ENCODE results near the gene EEF1AKMT3. TPM values are rescaled to one million over a fixed set of nuclear protein-coding genes. Genes with fewer than 3 reads are reported as not detected.

The EEF1AKMT3 gene
- total RNA-seq, 1 experiment from 2014 or later: 5.0 TPM

DNA sequence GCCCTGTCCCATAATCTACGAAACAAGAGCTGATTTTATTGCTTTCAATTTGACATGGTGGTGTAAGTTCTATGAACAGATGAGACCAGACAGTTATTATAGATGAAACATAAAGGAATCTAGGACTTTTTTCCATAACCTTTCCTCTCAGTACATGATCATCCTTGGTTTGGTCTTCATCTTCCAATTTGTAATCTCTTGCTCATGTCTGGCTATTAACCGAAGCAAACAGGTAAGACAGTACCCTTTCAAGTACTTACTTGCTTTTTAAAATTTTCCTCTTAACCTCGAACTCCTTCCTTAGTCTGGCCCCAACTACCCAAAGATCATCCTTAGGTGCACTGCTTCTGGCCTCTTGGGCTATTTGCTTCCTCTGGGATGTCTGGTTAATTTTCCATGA, 26.4 kb upstream of the EEF1AKMT3 start:
- H3K4me1 ChIP-seq: peaks cover 14% of the 10 kb centered on the region
- Mint-ChIP-seq H3K36me3 (ENCODE audit: insufficient read depth, unreplicated experiment) (peaks cover 67% of the 10 kb centered on the region), H3K9me3 (ENCODE audit: unreplicated experiment) (no peaks in the 10 kb centered on the region), H3K4me1 (ENCODE audit: low read depth, unreplicated experiment) (peaks cover 20% of the 10 kb centered on the region), H3K27me3 (ENCODE audit: insufficient read depth, unreplicated experiment) (peaks cover under 1% of the 10 kb centered on the region), H3K4me3 (ENCODE audit: unreplicated experiment) (peak overlapping the region; percentile 96), H3K27ac (ENCODE audit: unreplicated experiment) (peak overlapping the region; percentile 98)
- intact Hi-C loops (cut with micrococcal nuclease; ENCODE audit: unreplicated experiment): no loop called here
- H3K9me3 ChIP-seq: no peaks in the 10 kb centered on the region
- peak overlapping the region; percentile 64 for H3K4me3 ChIP-seq (ENCODE audit: low read depth, low read length)
- H3K36me3 ChIP-seq (ENCODE audit: control insufficient read depth, insufficient read depth, low read length): peaks cover 3% of the 10 kb centered on the region; the same call in 1 of the 2 replicates
- POLR2A ChIA-PET: no interaction called here
- CTCF ChIA-PET: interaction anchor here (0.6 kb wide), 1 partner anchor 1410 kb away, joined by 5 read pairs; no protein-coding TSS in a partner anchor
- no peaks in the 10 kb centered on the region for H3K27me3 ChIP-seq (replicated peaks; ENCODE audit: control insufficient read depth, insufficient read depth, low read length)
- DNase-seq: no peak
- BruUV-seq (replicated peaks): no TSS peak
- TF ChIP-seq, protein P1, sequence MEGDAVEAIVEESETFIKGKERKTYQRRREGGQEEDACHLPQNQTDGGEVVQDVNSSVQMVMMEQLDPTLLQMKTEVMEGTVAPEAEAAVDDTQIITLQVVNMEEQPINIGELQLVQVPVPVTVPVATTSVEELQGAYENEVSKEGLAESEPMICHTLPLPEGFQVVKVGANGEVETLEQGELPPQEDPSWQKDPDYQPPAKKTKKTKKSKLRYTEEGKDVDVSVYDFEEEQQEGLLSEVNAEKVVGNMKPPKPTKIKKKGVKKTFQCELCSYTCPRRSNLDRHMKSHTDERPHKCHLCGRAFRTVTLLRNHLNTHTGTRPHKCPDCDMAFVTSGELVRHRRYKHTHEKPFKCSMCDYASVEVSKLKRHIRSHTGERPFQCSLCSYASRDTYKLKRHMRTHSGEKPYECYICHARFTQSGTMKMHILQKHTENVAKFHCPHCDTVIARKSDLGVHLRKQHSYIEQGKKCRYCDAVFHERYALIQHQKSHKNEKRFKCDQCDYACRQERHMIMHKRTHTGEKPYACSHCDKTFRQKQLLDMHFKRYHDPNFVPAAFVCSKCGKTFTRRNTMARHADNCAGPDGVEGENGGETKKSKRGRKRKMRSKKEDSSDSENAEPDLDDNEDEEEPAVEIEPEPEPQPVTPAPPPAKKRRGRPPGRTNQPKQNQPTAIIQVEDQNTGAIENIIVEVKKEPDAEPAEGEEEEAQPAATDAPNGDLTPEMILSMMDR (IDR thresholded peaks at IDR 0.05; ENCODE audit: insufficient read depth in 1 of 2, low read depth in 1 of 2, low read length in 1 of 2, severe bottlenecking in 1 of 2, unreplicated experiment in 1 of 2): no peak

DNA sequence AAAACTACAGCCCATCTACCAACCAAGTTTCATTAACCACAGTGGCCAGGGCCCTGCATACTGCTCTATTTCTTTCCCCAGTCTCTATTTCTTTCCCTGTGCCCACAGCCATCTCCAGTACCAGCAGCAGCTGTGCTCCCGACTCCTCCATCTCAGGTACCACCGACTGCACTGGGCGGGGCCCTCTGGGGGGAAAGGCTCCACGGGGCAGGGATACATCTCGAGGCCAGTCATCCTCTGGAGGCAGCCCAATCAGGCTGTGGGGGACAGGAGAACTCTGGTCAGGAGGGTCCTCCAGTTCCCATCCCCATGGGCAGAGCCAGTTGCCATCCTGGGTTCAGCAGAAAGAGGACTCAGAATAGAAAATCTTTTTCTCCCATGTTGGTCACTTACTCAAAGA, 23.4 kb upstream of the EEF1AKMT3 start:
- Mint-ChIP-seq H3K4me1 (ENCODE audit: low read depth, unreplicated experiment) (peaks cover 29% of the 10 kb centered on the region), H3K9me3 (ENCODE audit: unreplicated experiment) (no peaks in the 10 kb centered on the region), H3K4me3 (ENCODE audit: unreplicated experiment) (no peak overlapping the region), H3K36me3 (ENCODE audit: insufficient read depth, unreplicated experiment) (peaks cover 87% of the 10 kb centered on the region), H3K27me3 (ENCODE audit: insufficient read depth, unreplicated experiment) (no peaks in the 10 kb centered on the region), H3K27ac (ENCODE audit: unreplicated experiment) (no peak overlapping the region)
- no peak overlapping the region for H3K4me3 ChIP-seq (ENCODE audit: low read depth, low read length)
- TF ChIP-seq, protein P1 (IDR thresholded peaks at IDR 0.05; ENCODE audit: insufficient read depth in 1 of 2, low read depth in 1 of 2, low read length in 1 of 2, severe bottlenecking in 1 of 2, unreplicated experiment in 1 of 2): no peak
- ChIA-PET POLR2A (no interaction called here), CTCF (no interaction called here)
- peaks cover 3% of the 10 kb centered on the region; the same call in 1 of the 2 replicates for H3K36me3 ChIP-seq (ENCODE audit: control insufficient read depth, insufficient read depth, low read length)
- BruUV-seq (replicated peaks): TSS peak; percentile 0
- H3K9me3 ChIP-seq: no peaks in the 10 kb centered on the region
- H3K4me1 ChIP-seq: peaks cover 15% of the 10 kb centered on the region
- DNase-seq: no peak
- no peaks in the 10 kb centered on the region for H3K27me3 ChIP-seq (replicated peaks; ENCODE audit: control insufficient read depth, insufficient read depth, low read length)
- intact Hi-C loops (cut with micrococcal nuclease; ENCODE audit: unreplicated experiment): no loop called here

DNA sequence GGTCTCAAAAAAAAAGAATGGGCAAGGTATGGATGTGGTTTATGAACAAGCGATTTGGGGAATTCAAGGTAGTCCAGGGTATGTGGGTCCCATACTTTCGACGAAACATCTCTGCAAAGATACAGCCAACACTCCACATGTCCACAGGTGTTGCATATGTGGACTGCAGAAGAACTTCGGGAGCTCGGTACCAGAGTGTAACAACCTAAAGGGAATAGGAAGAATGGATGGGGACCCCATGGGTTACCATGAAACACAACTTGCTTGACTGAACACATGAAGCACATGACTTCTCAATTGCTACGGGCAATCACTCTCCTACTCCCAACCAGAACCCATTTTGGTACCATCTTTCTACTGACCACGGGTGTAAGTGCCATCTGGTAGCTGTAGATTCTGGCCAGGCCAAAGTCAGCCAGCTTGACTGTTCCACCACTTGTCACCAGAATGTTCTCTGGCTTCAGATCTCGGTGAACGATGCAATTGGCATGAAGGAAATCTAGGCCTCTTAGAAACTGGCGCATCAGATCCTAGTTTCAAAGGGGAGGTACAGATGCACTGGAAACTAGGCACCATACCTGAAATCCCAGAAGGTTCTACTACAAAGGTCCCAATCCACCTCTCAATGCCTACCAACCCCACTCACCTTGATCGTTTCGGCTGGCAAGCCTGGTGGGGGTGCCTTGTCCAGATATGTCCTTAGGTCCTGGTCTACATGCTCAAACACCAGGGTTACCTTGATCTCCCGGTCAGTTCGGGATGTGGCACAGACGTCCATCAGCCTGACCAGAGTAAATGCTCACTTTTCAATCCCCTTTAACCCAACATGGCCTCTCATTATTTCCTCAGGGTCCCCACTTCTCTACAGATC, 21.6 kb upstream of the EEF1AKMT3 start:
- intact Hi-C loops (cut with micrococcal nuclease; ENCODE audit: unreplicated experiment): no loop called here
- Histone ChIP-seq H3K36me3 (ENCODE audit: control insufficient read depth, insufficient read depth, low read length) (peaks cover 3% of the 10 kb centered on the region; the same call in 1 of the 2 replicates), H3K27me3 (replicated peaks; ENCODE audit: control insufficient read depth, insufficient read depth, low read length) (no peaks in the 10 kb centered on the region), H3K4me3 (ENCODE audit: low read depth, low read length) (peak overlapping the region; percentile 83), H3K9me3 (no peaks in the 10 kb centered on the region), H3K4me1 (peaks cover 16% of the 10 kb centered on the region)
- Mint-ChIP-seq H3K36me3 (ENCODE audit: insufficient read depth, unreplicated experiment) (peaks cover 75% of the 10 kb centered on the region), H3K4me1 (ENCODE audit: low read depth, unreplicated experiment) (peaks cover 28% of the 10 kb centered on the region), H3K4me3 (ENCODE audit: unreplicated experiment) (peak overlapping the region; percentile 99), H3K9me3 (ENCODE audit: unreplicated experiment) (no peaks in the 10 kb centered on the region), H3K27ac (ENCODE audit: unreplicated experiment) (peak overlapping the region; percentile 99), H3K27me3 (ENCODE audit: insufficient read depth, unreplicated experiment) (no peaks in the 10 kb centered on the region)
- TF ChIP-seq, protein P1 (IDR thresholded peaks at IDR 0.05; ENCODE audit: insufficient read depth in 1 of 2, low read depth in 1 of 2, low read length in 1 of 2, severe bottlenecking in 1 of 2, unreplicated experiment in 1 of 2): no peak
- ChIA-PET CTCF (no interaction called here), POLR2A (interaction anchor here (0.6 kb wide), 1 partner anchor 207 kb away, joined by 3 read pairs; no protein-coding TSS in a partner anchor)
- no peak for DNase-seq
- BruUV-seq (replicated peaks): no TSS peak

Measured in Caco-2 (cell line).